Measurements from ENCODE around the gene BNC2.

BNC2 gene

GRCh38 chr9:16446636-16447035 lies 423.8 kb downstream of the BNC2 start:
- Histone ChIP-seq H3K36me3 (ENCODE audit: control insufficient read depth in 2 of 2, insufficient read depth in 1 of 2, low read length in 2 of 2) (no peaks in the 10 kb centered on the region), H3K27ac (ENCODE audit: extremely low read depth, low read depth, low read length) (no peak overlapping the region), H3K9me3 (ENCODE audit: control insufficient read depth, insufficient read depth, low read depth, low read length) (no peaks in the 10 kb centered on the region), H3K4me1 (ENCODE audit: control insufficient read depth, insufficient read depth, low read length) (0 out of 2 replicates have a peak, but pooled peaks cover 3% of the 10 kb centered on the region), H3K4me3 (ENCODE audit: low read depth, low read length) (no peak overlapping the region)
- ChIA-PET POLR2A (no interaction called here), CTCF (no interaction called here)
- no peak for TF ChIP-seq ZNF302 (tag by site-specific recombination; IDR thresholded peaks at IDR 0.05; ENCODE audit: low read depth)
- no peak for TF ChIP-seq ZNF658 (tag by site-specific recombination; IDR thresholded peaks at IDR 0.05)
- TF ChIP-seq ZFP3 (tag by site-specific recombination; IDR thresholded peaks at IDR 0.05; ENCODE audit: low read depth) = no peak
- TF ChIP-seq ZNF202 (tag by site-specific recombination; IDR thresholded peaks at IDR 0.05; ENCODE audit: borderline replicate concordance) = no peak
- no peak for TF ChIP-seq ZNF404 (tag by site-specific recombination; IDR thresholded peaks at IDR 0.05)
- TF ChIP-seq, protein P1, sequence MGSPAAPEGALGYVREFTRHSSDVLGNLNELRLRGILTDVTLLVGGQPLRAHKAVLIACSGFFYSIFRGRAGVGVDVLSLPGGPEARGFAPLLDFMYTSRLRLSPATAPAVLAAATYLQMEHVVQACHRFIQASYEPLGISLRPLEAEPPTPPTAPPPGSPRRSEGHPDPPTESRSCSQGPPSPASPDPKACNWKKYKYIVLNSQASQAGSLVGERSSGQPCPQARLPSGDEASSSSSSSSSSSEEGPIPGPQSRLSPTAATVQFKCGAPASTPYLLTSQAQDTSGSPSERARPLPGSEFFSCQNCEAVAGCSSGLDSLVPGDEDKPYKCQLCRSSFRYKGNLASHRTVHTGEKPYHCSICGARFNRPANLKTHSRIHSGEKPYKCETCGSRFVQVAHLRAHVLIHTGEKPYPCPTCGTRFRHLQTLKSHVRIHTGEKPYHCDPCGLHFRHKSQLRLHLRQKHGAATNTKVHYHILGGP (tag by site-specific recombination; IDR thresholded peaks at IDR 0.05) = no peak
- TF ChIP-seq IKZF3 (tag by site-specific recombination; IDR thresholded peaks at IDR 0.05) = no peak
- no peak for TF ChIP-seq HOXC10 (CRISPR knock-in tag; IDR thresholded peaks at IDR 0.05)
- no peak for TF ChIP-seq ZFHX2 (tag by site-specific recombination; conservative IDR thresholded peaks at IDR 0.05)
- no peak for TF ChIP-seq ZNF223 (tag by site-specific recombination; IDR thresholded peaks at IDR 0.05)

GRCh38 chr9:16445141-16445920 lies 425.1 kb downstream of the BNC2 start:
- CTCF ChIA-PET = interaction anchor here (0.6 to 0.7 kb wide), 2 partner anchors 13 to 572 kb away, joined by 3 to 5 read pairs; no protein-coding TSS in a partner anchor
- Histone ChIP-seq H3K4me1 (ENCODE audit: control insufficient read depth, insufficient read depth, low read length) (0 out of 2 replicates have a peak, but pooled peaks cover 3% of the 10 kb centered on the region), H3K9me3 (ENCODE audit: control insufficient read depth, insufficient read depth, low read depth, low read length) (no peaks in the 10 kb centered on the region), H3K4me3 (ENCODE audit: low read depth, low read length) (no peak overlapping the region), H3K27ac (ENCODE audit: extremely low read depth, low read depth, low read length) (no peak overlapping the region), H3K36me3 (ENCODE audit: control insufficient read depth in 2 of 2, insufficient read depth in 1 of 2, low read length in 2 of 2) (no peaks in the 10 kb centered on the region)
- TF ChIP-seq ZNF510 (tag by site-specific recombination; IDR thresholded peaks at IDR 0.05; ENCODE audit: insufficient replicate concordance) = no peak
- no peak for TF ChIP-seq ZNF558 (tag by site-specific recombination; IDR thresholded peaks at IDR 0.05)
- TF ChIP-seq PRDM6 (tag by site-specific recombination; IDR thresholded peaks at IDR 0.05) = 0 out of 2 replicates have a peak, but pooled peaks have one; percentile 40
- POLR2A ChIA-PET = no interaction called here

- TF ChIP-seq ZNF366 (tag by site-specific recombination; conservative IDR thresholded peaks at IDR 0.05) = no peak
- no peak for TF ChIP-seq TSHZ1 (tag by site-specific recombination; IDR thresholded peaks at IDR 0.05; ENCODE audit: borderline replicate concordance)
- TF ChIP-seq ZNF558 (tag by site-specific recombination; IDR thresholded peaks at IDR 0.05) = no peak
- no peak for TF ChIP-seq ZNF596 (tag by site-specific recombination; IDR thresholded peaks at IDR 0.05)
- no peak for TF ChIP-seq YY2 (tag by site-specific recombination; IDR thresholded peaks at IDR 0.05)
- no peak for TF ChIP-seq HIC1 (tag by site-specific recombination; IDR thresholded peaks at IDR 0.05)
- no peak for TF ChIP-seq ZBTB48 (tag by site-specific recombination; IDR thresholded peaks at IDR 0.05)
- no peak for TF ChIP-seq MZF1 (tag by site-specific recombination; IDR thresholded peaks at IDR 0.05; ENCODE audit: borderline replicate concordance)
- H3K9me3 ChIP-seq (ENCODE audit: control insufficient read depth, insufficient read depth, low read depth, low read length) = no peaks in the 10 kb centered on the region
- no peak overlapping the region for H3K27ac ChIP-seq (ENCODE audit: extremely low read depth, low read depth, low read length)
- CTCF ChIA-PET = no interaction called here
- no peak overlapping the region for H3K4me3 ChIP-seq (ENCODE audit: low read depth, low read length)
- POLR2A ChIA-PET = interaction anchor here (1.0 kb wide), 1 partner anchor 11 kb away, joined by 3 read pairs; no protein-coding TSS in a partner anchor
- H3K36me3 ChIP-seq (ENCODE audit: control insufficient read depth in 2 of 2, insufficient read depth in 1 of 2, low read length in 2 of 2) = no peaks in the 10 kb centered on the region
- 0 out of 2 replicates have a peak, but pooled peaks cover 3% of the 10 kb centered on the region for H3K4me1 ChIP-seq (ENCODE audit: control insufficient read depth, insufficient read depth, low read length)
These were observed 427.8 kb downstream of the BNC2 start for GRCh38 chr9:16442622-16443021.

All from HEK293 (cell line).